PFSK-1 (cell line): ENCODE data around the gene RALGPS2.

Source experiments
- FOXP2 ChIP-seq: optimal IDR thresholded peaks from 2 replicates; pipeline ENCODE3; 2011; ENCODE audit warnings: borderline replicate concordance, control low read depth, inconsistent platforms; ENCODE audit not compliant: insufficient read depth; ENCODE audit errors: extremely low read length, extremely low read depth
- POLR2AphosphoS5 ChIP-seq: IDR thresholded peaks from 2 replicates; pipeline ENCODE4 v1.6.1; 2012; ENCODE audit warnings: low read depth, mild to moderate bottlenecking, control low read depth, low read length, moderate library complexity
- TAF1 ChIP-seq: IDR thresholded peaks from 2 replicates; pipeline ENCODE4 v1.6.1; 2012; ENCODE audit warnings: low read length, control low read depth, borderline replicate concordance; ENCODE audit not compliant: insufficient read depth
- TF ChIP-seq, protein P1 (sequence below), 2 experiments: IDR thresholded peaks; 2 replicates each; pipeline versions ENCODE4 v1.6.1 to v1.8.0; 2011 to 2012; ENCODE audit warnings: low read depth in 2 of 2, low read length in 2 of 2, control low read depth in 1 of 2, inconsistent platforms in 1 of 2, mild to moderate bottlenecking in 1 of 2, moderate library complexity in 1 of 2; ENCODE audit not compliant: insufficient read depth in 1 of 2

DNA sequence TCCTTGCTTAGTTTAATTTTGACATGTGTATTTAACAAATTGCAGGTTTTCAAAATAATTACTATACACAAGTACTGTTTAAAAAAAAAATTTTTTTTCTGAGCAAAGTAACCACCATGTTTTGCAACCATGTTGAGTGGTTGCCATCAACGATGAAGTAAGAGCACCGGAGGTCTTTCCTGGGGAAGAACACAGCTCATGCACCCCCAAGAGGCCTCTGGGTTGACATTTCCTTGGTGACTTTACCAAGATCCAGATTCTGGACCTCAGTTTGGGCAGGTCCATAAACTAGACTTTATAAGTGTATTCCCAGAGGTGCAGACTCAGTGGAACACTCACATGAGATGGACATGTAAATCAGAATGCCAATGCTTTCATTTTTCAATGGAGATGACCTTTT, 36.8 kb upstream of the RALGPS2 start:
- TF ChIP-seq TAF1, result no peak
- TF ChIP-seq POLR2AphosphoS5, result no peak
- TF ChIP-seq, protein P1, sequence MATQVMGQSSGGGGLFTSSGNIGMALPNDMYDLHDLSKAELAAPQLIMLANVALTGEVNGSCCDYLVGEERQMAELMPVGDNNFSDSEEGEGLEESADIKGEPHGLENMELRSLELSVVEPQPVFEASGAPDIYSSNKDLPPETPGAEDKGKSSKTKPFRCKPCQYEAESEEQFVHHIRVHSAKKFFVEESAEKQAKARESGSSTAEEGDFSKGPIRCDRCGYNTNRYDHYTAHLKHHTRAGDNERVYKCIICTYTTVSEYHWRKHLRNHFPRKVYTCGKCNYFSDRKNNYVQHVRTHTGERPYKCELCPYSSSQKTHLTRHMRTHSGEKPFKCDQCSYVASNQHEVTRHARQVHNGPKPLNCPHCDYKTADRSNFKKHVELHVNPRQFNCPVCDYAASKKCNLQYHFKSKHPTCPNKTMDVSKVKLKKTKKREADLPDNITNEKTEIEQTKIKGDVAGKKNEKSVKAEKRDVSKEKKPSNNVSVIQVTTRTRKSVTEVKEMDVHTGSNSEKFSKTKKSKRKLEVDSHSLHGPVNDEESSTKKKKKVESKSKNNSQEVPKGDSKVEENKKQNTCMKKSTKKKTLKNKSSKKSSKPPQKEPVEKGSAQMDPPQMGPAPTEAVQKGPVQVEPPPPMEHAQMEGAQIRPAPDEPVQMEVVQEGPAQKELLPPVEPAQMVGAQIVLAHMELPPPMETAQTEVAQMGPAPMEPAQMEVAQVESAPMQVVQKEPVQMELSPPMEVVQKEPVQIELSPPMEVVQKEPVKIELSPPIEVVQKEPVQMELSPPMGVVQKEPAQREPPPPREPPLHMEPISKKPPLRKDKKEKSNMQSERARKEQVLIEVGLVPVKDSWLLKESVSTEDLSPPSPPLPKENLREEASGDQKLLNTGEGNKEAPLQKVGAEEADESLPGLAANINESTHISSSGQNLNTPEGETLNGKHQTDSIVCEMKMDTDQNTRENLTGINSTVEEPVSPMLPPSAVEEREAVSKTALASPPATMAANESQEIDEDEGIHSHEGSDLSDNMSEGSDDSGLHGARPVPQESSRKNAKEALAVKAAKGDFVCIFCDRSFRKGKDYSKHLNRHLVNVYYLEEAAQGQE (IDR thresholded peaks at IDR 0.05; ENCODE audit: insufficient read depth in 1 of 2, low read depth in 2 of 2, low read length in 2 of 2), result no peak
- no peak for TF ChIP-seq FOXP2
